ENCODE results near the gene FBXW2. TPM values are rescaled to one million over a fixed set of nuclear protein-coding genes. Genes with fewer than 3 reads are reported as not detected.

The FBXW2 gene
- total and polyA plus RNA-seq, 3 experiments from 2014 or later: 39.3 to 73.4 (median 73.2) TPM

DNA sequence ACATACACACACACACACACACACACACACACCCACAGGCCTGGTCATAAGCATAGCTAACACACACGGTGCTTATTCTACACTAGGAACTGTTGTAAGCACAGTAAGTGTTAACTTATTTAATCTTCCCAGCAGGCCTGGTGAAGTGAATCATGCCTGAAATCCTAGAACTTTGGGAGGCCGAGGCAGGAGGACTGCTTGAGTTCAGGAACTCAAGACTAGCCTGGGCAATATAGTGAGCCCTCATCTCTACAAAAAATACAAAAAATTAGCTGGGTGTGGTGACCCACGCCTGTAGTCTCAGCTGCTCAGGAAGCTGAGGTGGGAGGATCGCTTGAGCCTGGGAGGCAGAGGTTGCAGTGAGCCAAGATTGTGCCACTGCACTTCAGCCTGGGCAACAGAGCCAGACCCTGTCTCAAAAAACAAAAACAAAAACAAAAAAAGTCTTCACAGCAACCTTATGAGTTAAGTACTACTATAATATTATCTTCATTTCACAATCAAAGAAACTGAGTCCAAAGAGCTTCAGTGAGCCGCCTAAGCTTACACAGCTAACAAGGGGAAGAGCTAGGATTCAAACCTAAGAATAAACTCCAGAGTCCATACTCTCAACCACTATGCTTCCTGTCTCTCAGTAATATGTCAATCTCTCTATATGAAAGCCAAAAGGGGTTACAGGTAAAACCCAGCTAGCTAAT, 81.2 kb downstream of the FBXW2 start:
- POLR2A ChIA-PET: interaction anchor here (0.6 kb wide), 1 partner anchor 490 kb away, joined by 3 read pairs; no protein-coding TSS in a partner anchor
- H3K4me3 Mint-ChIP-seq: peak overlapping the region; percentile 85 to 95 (median 88)
- H3K4me1 ChIP-seq (ENCODE audit: insufficient read depth, low read length): peaks cover 38% of the 10 kb centered on the region

DNA sequence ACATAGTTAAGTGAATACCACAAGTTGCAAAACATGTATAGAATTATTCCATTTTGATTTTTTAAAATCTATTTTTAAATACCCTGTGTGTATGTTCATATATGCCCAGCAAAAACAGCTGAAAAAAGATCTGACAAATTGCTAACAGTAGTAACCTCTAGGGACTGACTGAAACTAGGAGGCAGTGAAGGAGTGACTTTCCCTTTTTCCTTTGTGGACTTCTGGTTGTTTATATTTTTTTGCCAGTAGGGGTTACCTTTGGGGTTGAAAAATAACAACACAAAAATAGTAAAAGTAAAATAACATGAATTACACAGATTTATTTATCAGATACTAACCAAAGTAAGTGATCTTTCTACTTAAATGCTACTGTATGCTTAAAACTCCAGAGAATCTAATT, 81.9 kb downstream of the FBXW2 start:
- peak overlapping the region in 6 of 7 donors; percentile 1 to 95 (median 88) for H3K4me3 Mint-ChIP-seq
- H3K36me3 Mint-ChIP-seq: peaks cover 0 to 5% (median 0%) of the 10 kb centered on the region in 3 donors
- peaks cover 33 to 62% (median 41%) of the 10 kb centered on the region in 3 donors for H3K4me1 Mint-ChIP-seq
- no peaks in the 10 kb centered on the region for H3K9me3 Mint-ChIP-seq
- POLR2A ChIA-PET: no interaction called here
- H3K9me3 ChIP-seq (ENCODE audit: low read length): no peaks in the 10 kb centered on the region
- no peak for DNase-seq
- no peaks in the 10 kb centered on the region for H3K27me3 ChIP-seq (ENCODE audit: insufficient read depth, low read length, poor library complexity, severe bottlenecking)
- H3K36me3 ChIP-seq (ENCODE audit: insufficient read depth, low read length): no peaks in the 10 kb centered on the region
- CTCF ChIA-PET: interaction anchor here (1.4 kb wide), 1 partner anchor 92 kb away, joined by 9 read pairs; no protein-coding TSS in a partner anchor
- H3K4me1 ChIP-seq (ENCODE audit: insufficient read depth, low read length): peaks cover 38% of the 10 kb centered on the region
- H3K27me3 Mint-ChIP-seq: no peaks in the 10 kb centered on the region
- H3K27ac ChIP-seq (ENCODE audit: low read depth, low read length): no peak overlapping the region
- H3K4me3 ChIP-seq (ENCODE audit: low read length): no peak overlapping the region
- H3K27ac Mint-ChIP-seq: peak overlapping the region; percentile 41 to 86 (median 81)

More for the DNA sequence above, 81.2 kb downstream of the FBXW2 start:
- peak overlapping the region; percentile 41 to 86 (median 81) for H3K27ac Mint-ChIP-seq
- peak overlapping the region; percentile 74 for H3K4me3 ChIP-seq (ENCODE audit: low read length)
- H3K4me1 Mint-ChIP-seq: peaks cover 33 to 61% (median 41%) of the 10 kb centered on the region in 3 donors
- peaks cover 0 to 5% (median 0%) of the 10 kb centered on the region in 3 donors for H3K36me3 Mint-ChIP-seq
- H3K36me3 ChIP-seq (ENCODE audit: insufficient read depth, low read length): no peaks in the 10 kb centered on the region
- no peaks in the 10 kb centered on the region for H3K9me3 ChIP-seq (ENCODE audit: low read length)
- H3K9me3 Mint-ChIP-seq: no peaks in the 10 kb centered on the region
- no peak overlapping the region for H3K27ac ChIP-seq (ENCODE audit: low read depth, low read length)
- DNase-seq: no peak
- H3K27me3 ChIP-seq (ENCODE audit: insufficient read depth, low read length, poor library complexity, severe bottlenecking): no peaks in the 10 kb centered on the region
- no peaks in the 10 kb centered on the region for H3K27me3 Mint-ChIP-seq
- CTCF ChIA-PET: interaction anchor here (1.0 to 1.4 kb wide), 2 partner anchors 44 to 92 kb away, joined by 4 to 9 read pairs; no protein-coding TSS in a partner anchor

GRCh38 chr9:120710110-120710981, 82.9 kb downstream of the FBXW2 start:
- Histone ChIP-seq H3K27ac (ENCODE audit: low read depth, low read length) (peak overlapping the region; percentile 11), H3K36me3 (ENCODE audit: insufficient read depth, low read length) (no peaks in the 10 kb centered on the region), H3K27me3 (ENCODE audit: insufficient read depth, low read length, poor library complexity, severe bottlenecking) (no peaks in the 10 kb centered on the region), H3K9me3 (ENCODE audit: low read length) (no peaks in the 10 kb centered on the region), H3K4me3 (ENCODE audit: low read length) (peak overlapping the region; percentile 57), H3K4me1 (ENCODE audit: insufficient read depth, low read length) (peaks cover 38% of the 10 kb centered on the region)
- peak in 3 of 5 donors; percentile 3 to 60 (median 37) for DNase-seq
- Mint-ChIP-seq H3K36me3 (peaks cover 0 to 5% (median 0%) of the 10 kb centered on the region in 3 donors), H3K27me3 (no peaks in the 10 kb centered on the region), H3K4me3 (peak overlapping the region; percentile 74 to 91 (median 85)), H3K9me3 (no peaks in the 10 kb centered on the region), H3K4me1 (peaks cover 33 to 66% (median 48%) of the 10 kb centered on the region in 3 donors), H3K27ac (peak overlapping the region; percentile 75 to 96 (median 82))
- POLR2A ChIA-PET: interaction anchor here (0.7 kb wide), 2 partner anchors 24 to 75 kb away, joined by 6 to 7 read pairs; no protein-coding TSS in a partner anchor
- CTCF ChIA-PET: interaction anchor here (1.0 kb wide), 1 partner anchor 9 kb away, joined by 3 read pairs; no protein-coding TSS in a partner anchor

GRCh38 chr9:120708526-120709224, 84.5 kb downstream of the FBXW2 start:
- no peaks in the 10 kb centered on the region for H3K36me3 ChIP-seq (ENCODE audit: insufficient read depth, low read length)
- peaks cover 0 to 10% (median 3%) of the 10 kb centered on the region in 3 donors for H3K36me3 Mint-ChIP-seq
- no peak overlapping the region for H3K4me3 ChIP-seq (ENCODE audit: low read length)
- peak overlapping the region in 3 of 7 donors; percentile 14 to 36 (median 26) for H3K4me3 Mint-ChIP-seq
- no peaks in the 10 kb centered on the region for H3K27me3 Mint-ChIP-seq
- H3K27ac ChIP-seq (ENCODE audit: low read depth, low read length): no peak overlapping the region
- H3K9me3 ChIP-seq (ENCODE audit: low read length): no peaks in the 10 kb centered on the region
- no peaks in the 10 kb centered on the region for H3K27me3 ChIP-seq (ENCODE audit: insufficient read depth, low read length, poor library complexity, severe bottlenecking)
- ChIA-PET CTCF (interaction anchor here (0.7 kb wide), 1 partner anchor 9 kb away, joined by 3 read pairs; no protein-coding TSS in a partner anchor), POLR2A (no interaction called here)
- H3K4me1 ChIP-seq (ENCODE audit: insufficient read depth, low read length): peaks cover 32% of the 10 kb centered on the region
- H3K27ac Mint-ChIP-seq: peak overlapping the region in 3 of 8 donors; percentile 47 to 77 (median 59)
- H3K9me3 Mint-ChIP-seq: no peaks in the 10 kb centered on the region
- H3K4me1 Mint-ChIP-seq: peaks cover 31 to 71% (median 48%) of the 10 kb centered on the region in 3 donors
- DNase-seq: no peak

DNA sequence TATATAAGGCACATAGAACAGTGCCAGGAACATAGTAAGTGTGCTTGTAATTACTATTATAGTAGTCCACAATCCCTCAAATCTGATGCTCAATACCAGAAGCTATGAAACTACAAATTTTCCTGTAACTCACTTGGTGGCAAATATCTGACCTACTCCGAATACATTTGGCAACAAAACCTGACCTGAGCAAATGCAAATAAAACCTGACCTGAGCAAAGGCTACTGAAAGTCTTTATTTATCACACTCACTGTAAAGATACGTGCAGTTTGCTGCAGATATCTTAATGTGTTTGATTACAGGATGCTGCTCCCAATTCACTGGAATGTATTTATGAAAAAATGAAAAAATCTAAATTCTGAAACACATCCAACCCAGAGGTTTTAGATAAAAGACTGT, 86.0 kb downstream of the FBXW2 start:
- H3K27me3 ChIP-seq (ENCODE audit: insufficient read depth, low read length, poor library complexity, severe bottlenecking): no peaks in the 10 kb centered on the region
- CTCF ChIA-PET: interaction anchor here (1.1 kb wide), 1 partner anchor 230 kb away, joined by 3 read pairs; no protein-coding TSS in a partner anchor
- Mint-ChIP-seq H3K4me3 (no peak overlapping the region), H3K27ac (no peak overlapping the region), H3K4me1 (peaks cover 18 to 57% (median 36%) of the 10 kb centered on the region in 3 donors), H3K36me3 (peaks cover 0 to 5% (median 3%) of the 10 kb centered on the region in 3 donors), H3K9me3 (no peaks in the 10 kb centered on the region), H3K27me3 (no peaks in the 10 kb centered on the region)
- no peak overlapping the region for H3K27ac ChIP-seq (ENCODE audit: low read depth, low read length)
- no peaks in the 10 kb centered on the region for H3K36me3 ChIP-seq (ENCODE audit: insufficient read depth, low read length)
- H3K9me3 ChIP-seq (ENCODE audit: low read length): no peaks in the 10 kb centered on the region
- POLR2A ChIA-PET: no interaction called here
- H3K4me3 ChIP-seq (ENCODE audit: low read length): no peak overlapping the region
- no peak for DNase-seq
- peaks cover 19% of the 10 kb centered on the region for H3K4me1 ChIP-seq (ENCODE audit: insufficient read depth, low read length)

Other genes with a start within 250 kb of the FBXW2 start
- gene CDK5RAP2, start 213.2 kb downstream of the FBXW2 start, total RNA-seq: 10 to 100 TPM; 56.6 to 56.8 TPM
- gene CDK5RAP2, start 213.2 kb downstream of the FBXW2 start, polyA plus RNA-seq: 34.0 TPM
- 1 to 10 TPM; 6.9 to 7.0 TPM for gene MEGF9, start 78.9 kb downstream of the FBXW2 start, total RNA-seq
- gene MEGF9, start 78.9 kb downstream of the FBXW2 start, polyA plus RNA-seq: 3.9 TPM
- 10 to 100 TPM; 60.9 to 63.7 TPM for gene PSMD5, start 49.5 kb upstream of the FBXW2 start, total RNA-seq
- gene PSMD5, start 49.5 kb upstream of the FBXW2 start, polyA plus RNA-seq: 21.1 TPM
- 100 to 1,000 TPM; 206 to 214 TPM for gene PHF19, start 83.8 kb upstream of the FBXW2 start, total RNA-seq
- gene PHF19, start 83.8 kb upstream of the FBXW2 start, polyA plus RNA-seq: 8.3 TPM
- gene TRAF1, start 133.4 kb upstream of the FBXW2 start, total RNA-seq: 100 to 1,000 TPM; 316 to 322 TPM
- 12.1 TPM for gene TRAF1, start 133.4 kb upstream of the FBXW2 start, polyA plus RNA-seq

Measured in CD8-positive, alpha-beta memory T cell (primary cell).